ENCODE measurements around the gene NECTIN1.

The NECTIN1 gene

DNA sequence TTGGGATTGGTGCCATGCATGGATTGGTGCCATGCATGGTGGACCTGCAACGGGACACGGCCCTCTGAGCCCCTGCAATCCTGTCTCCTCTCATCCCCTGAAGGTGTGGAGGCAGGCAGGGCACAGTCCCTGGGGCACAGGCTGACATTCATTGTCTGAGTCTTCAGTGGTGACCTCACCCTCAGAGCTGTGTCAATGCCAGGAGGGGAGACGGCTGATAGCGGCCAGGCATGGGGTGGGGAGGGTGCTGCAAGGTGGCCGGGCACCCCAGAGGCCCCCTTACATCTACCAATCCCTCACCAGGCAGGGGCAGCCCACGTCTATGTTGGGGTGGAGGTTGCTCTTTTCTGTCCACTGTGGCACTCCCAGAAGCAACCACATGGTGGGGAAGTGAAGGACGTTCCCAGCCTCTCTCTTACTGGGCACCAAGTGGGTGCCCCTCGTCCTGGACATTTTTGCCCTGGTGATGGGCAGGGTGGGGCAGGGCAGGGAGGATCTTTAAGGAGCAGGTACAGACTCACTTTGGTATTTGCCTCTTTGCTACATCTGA is 47.6 kb downstream of the NECTIN1 start:
- intact Hi-C loops (cut with DNase I), result no loop called here
- DNase-seq, result no peak

DNA sequence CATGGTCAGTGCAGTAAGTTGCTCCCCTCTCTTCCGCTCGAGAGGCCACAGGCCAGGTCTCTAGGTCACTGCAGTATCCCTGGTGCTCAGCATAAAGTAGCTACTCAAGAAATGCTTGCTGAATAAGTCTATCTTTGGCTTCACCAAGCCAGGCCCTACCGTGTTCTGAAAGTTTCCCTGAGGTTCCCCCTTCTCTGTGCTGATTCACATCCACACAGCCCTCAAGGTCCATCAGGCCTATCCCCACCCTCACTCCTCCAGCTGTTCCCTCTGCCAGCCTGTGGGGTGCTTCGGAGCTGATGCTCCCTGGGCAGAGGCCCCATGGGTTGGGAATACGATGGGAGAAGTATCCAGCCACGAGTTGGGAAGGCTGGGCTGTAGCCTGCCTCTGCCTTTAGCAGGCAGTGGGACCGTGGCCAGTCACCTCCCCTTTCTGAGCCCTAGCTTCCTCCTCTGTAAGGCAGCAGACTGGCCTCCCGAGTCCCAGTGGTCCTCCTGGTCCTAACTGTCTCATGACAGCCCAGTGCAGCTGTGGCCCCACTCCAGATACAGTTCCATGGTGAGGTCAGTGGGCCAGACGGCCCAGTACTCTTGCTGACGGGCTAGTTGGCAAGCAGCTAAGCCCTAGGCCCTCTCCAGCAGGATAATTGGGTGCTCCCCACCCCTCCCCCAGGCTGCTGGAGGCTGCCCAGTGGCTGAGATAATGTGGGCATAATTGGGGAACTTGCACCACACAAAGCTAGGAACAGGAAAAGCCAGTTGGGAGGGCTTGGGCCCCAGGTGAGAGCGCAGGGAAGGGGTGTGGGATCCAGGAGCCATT is 48.2 kb downstream of the NECTIN1 start:
- DNase-seq, result peak in 4 of 10 donors; percentile 44 to 91 (median 60)
- intact Hi-C loops (cut with DNase I), result no loop called here

DNA sequence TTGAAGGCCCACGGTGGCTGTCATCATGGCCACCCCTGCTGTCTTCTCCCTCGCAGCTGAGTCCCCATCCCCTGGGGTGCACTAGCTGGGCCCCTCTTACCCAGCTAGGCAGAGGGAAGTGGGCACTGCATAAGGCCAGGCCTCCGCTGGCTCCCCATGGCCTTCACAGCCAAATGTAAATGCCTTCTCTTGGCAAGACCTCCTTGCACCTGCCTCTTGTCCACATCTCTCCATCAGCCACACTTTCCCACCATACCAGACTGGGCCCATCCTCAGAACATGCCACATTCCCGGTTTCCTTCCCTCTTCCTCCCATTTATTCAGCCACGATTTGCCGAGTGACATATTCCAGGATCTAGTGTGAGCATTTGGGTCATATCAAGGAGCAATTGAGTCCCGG is 49.7 kb downstream of the NECTIN1 start:
- DNase-seq, result no peak
- intact Hi-C loops (cut with DNase I), result no loop called here

DNA sequence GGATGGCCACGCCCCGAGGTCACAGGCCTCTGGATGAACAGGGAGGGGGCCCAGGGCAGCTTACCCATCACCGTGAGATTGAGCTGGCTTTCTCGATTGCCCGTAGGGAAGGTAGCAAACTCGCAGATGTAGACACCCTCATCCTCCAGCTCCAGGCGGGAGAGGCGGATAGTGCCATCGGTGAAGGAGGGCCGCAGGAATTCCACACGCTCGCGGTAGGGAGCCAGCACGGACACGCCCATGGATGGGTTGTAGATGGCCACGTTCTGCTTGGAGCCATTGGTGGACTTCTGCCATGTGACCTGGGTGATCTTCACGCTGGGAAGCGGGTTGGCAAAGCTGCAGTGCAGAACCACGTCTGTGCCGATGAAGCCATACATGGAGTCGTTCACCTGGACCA is 50.6 kb downstream of the NECTIN1 start:
- peak in 1 of 10 donors; percentile 56 for DNase-seq
- intact Hi-C loops (cut with DNase I), result no loop called here

DNA sequence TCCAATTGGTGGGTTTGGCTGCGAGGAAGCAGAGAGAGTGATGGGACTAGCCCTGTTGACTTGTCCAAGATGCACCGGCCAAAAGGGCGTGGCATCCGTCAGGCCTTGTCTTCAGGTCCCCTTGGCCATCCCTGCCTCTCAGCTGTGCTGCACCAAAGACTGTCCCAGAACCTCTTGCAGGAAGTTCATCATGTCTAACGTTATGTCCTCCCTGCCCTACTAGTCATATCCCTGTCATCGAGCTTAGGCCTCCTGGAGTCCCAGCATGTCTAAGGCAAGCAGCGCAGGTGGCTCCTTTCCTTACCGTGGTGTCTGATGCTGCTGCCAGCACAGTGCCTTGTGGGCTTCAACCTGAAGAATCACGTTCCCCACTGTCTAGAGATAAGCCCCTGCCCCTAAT is 51.2 kb downstream of the NECTIN1 start:
- DNase-seq, result no peak
- intact Hi-C loops (cut with DNase I), result no loop called here

DNA sequence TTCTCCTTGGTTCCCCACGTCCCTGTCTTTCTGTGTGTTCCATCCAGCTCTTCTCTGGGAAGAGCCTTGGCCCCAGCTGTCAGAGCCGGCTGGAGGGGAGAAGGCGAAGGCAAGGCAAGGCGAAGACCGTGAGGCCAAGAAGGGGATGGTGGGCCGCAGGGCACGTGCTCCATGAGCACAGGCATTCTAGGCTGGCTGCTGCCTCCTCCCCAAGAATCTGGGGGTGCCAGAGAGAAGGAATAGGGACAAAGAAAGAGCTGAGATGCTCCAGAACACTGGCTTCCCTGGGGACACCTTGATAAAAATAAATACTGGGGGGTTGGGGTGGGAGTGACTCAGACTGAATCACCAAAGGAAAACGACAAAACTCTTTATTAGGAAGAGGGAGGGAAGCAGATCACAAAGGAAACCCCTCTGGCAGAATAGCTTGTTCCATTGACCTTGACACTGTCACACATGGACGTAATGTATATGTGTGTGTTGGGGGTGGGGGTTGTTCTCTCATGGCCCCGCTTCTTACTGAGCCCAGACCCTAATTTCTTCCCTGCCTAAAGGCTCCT is 52.5 kb downstream of the NECTIN1 start:
- intact Hi-C loops (cut with DNase I), result no loop called here
- DNase-seq, result peak in 1 of 10 donors; percentile 82

DNA sequence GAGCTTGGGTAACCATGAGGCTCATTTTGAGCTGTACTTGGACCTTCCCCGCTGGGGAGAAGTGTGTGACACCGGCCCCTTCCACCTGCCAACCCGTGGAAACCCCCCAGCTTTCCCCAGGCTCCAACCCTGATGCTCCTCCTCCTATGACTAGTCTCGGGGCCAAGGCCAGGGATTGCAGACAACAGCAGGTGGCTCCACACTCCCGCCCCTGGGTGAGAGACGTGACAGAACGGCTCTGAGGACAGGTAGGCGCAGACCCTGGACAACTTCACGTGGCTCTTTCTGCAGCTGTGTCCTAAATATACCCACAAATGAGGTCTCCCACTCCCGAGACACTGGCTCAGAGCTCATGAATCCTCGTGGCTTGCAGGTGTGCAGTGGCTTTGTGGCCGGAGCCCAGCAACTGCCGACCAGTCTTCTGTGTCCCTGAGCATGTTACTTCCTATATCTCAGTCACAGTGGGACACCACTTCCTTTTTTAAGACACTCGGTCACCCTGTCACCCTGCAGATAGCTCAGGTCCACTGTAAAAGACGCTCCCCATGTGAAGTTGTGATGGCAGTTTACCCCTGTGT is 55.2 kb downstream of the NECTIN1 start:
- peak in 2 of 10 donors; percentile 59 to 84 for DNase-seq
- intact Hi-C loops (cut with DNase I), result loop anchor here (5.0 kb wide), 1 partner anchor 303 kb away; no protein-coding TSS in a partner anchor

DNA sequence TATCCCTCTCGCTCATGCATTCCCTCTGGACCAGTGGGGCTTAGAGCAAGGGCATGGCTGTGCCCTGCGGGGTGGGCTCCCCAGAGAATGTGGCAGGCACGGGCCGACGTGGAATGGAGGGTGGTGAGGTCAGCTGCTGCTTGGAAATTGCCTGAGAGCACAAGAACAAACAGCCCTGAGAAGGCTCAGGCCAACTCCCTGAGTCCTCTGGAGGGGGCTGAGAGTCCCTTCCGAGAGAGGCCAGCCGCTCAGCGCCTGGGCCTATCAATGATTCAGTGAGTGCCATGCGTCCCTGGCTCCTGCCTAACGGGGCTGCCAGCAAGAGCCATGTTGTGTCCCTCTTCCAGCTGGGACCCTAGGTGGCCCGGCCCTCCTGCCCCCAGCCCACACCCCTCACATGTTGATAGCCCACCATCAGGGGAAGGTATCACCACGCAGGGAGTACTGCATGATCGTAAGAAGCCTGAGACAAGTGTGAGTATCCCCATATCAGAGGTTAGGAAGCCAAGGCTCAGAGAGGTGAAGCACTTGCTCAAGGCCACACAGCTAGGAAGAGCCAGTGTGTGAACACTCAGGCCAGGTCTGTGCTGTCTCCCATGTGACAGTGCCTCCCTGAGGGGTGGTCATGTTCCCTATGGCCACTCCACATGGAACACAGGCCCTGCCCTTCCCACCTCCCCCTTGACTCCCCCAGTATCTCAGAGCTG is 55.8 kb downstream of the NECTIN1 start:
- intact Hi-C loops (cut with DNase I), result loop anchor here (5.0 kb wide), 1 partner anchor 304 kb away; no protein-coding TSS in a partner anchor
- peak in 1 of 10 donors; percentile 71 for DNase-seq

DNA sequence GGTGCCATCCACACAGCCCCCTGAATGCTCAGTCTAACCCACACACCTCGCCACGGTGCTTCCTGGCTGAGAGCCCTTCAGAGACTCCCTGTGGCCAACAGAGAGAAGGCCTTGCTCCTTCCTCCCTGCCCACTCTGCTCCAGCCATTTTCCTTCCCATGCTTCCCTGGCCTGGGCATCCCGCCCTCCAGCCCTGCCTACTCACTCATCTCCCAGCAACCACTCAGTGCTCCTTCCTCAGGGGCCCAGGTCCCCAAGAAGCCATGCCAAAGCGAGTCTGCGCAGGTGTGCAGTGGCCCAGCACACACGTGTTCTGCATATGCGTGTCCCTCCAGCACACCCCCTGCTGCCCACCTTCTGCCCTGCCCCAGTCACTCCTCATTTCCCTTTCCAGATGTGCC is 56.4 kb downstream of the NECTIN1 start:
- DNase-seq, result peak in 1 of 10 donors; percentile 87
- intact Hi-C loops (cut with DNase I), result loop anchor here (5.0 kb wide), 1 partner anchor 305 kb away; no protein-coding TSS in a partner anchor

DNA sequence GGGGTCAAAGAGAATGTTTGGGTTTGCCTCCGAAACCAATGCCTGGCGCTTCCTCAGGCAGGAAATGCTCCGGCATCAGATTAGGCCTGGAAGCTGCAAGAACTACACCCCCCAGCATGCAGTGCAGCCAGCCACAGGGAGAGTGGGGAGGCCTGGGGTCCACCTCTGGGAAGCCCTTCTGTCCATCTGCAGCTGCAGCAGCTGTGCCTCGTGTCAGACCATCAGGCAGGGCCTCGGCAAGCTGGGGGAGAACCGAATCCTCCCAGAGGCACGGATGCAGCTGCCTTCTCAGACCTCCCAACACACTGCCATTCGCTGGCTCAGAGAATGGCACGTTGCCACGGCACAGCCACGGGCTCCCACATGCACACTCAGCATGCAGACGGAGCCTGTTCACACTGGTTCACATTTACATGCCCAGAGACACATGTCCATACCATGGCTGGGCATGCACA is 57.4 kb downstream of the NECTIN1 start:
- peak; percentile 76 to 98 (median 84) for DNase-seq
- intact Hi-C loops (cut with DNase I), result loop anchor here (1.0 to 5.0 kb wide), 2 partner anchors 58 to 306 kb away; partner anchors contain the start of gene NECTIN1

DNA sequence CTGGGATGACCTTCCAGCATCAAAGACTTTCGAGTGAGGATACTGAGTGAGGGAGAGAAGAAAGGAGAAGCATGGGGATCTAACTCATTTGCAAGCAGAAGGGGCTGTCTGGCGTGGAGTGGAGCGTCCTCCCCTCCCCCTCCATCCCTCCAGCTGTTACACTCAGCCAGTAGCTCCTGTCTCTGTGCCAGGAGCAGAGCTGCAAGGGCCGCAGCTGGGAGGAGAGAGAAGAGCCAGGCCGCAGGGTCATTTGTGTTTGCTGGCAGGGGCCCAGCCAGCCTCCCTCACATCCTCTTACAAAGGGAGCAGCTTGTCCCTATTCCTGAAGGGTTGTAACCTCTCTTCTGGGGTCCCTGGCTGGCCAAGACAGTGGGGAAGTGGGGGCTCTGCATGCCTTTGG is 57.9 kb downstream of the NECTIN1 start:
- DNase-seq, result peak; percentile 63 to 97 (median 79)
- intact Hi-C loops (cut with DNase I), result loop anchor here (1.0 to 5.0 kb wide), 2 partner anchors 58 to 306 kb away; partner anchors contain the start of gene NECTIN1

DNA sequence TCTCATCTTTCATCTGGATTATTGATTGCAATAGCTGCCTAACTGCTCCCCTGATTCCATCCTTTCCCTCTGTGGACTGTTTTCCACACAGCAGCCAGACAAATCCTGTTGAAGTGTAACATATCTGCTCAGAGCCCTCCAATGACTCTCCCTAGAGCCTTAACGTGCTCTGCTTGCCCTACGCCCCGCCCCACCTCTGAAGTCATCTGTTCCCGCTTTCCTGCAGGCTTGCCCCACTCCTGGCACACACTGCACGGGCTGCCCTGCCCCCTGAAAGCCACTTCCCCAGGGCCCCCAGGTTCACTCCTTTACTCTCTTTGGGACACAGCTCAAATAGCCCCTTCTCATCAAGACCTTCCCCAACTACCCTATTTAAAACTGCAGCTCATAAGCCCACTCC is 59.5 kb downstream of the NECTIN1 start:
- DNase-seq, result peak in 1 of 10 donors; percentile 78
- intact Hi-C loops (cut with DNase I), result loop anchor here (5.0 to 10.0 kb wide), 2 partner anchors 187 to 205 kb away; no protein-coding TSS in a partner anchor

DNA sequence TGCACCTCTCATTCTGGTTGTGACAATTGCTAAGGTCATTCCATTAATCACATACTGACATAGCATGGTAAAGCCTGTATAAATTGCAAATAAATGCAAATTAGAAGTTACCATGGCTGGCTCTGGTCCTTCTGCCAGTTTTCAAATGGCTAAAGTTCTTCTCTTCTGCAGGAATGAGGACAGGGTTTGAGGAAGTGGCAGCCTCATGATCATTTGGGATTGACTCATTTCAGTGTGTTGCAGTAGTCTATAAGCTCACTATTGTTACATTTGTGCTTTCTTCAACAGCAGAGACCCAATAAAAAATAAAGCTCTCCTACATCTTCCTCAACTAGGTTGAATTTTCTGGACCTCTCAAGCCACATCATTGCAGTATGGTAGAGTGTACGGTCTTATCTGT is 60.3 kb downstream of the NECTIN1 start:
- DNase-seq, result no peak
- intact Hi-C loops (cut with DNase I), result loop anchor here (5.0 to 10.0 kb wide), 2 partner anchors 186 to 206 kb away; no protein-coding TSS in a partner anchor

DNA sequence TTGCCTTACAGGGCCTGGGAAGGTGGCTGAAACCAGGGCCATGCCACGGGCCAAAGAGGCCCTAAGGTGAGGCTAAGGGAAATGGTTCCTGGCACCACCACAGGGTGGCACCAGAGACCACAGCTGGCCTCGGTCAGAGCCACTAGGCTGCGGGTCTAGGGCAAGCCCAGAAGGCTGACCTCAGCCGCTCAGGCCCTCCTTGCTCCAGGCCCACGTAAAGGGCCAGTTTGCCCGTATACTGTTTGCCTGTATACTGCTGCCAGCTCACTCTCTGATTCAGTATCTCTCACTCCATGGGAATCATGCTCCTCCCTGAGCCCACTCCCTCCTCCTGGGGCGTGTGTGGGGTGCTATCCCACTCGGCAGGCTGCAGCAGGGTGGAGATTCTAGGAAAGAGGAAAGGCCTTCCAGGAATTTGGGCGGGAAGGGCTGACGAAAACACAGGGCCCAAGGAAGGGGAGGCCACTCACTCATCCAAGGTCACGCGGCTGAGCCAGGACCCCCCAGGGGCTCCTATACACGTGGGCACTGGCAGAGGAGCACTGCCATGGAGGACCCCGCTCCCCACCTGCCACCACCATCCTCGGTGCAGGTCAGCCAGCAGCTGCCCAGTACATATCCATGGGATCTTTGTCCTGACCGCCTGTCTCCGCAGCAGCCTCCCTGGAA is 62.4 kb downstream of the NECTIN1 start:
- intact Hi-C loops (cut with DNase I), result loop anchor here (1.0 to 10.0 kb wide), 4 partner anchors 63 to 442 kb away; partner anchors contain the start of gene NECTIN1
- peak; percentile 71 to 97 (median 86) for DNase-seq

DNA sequence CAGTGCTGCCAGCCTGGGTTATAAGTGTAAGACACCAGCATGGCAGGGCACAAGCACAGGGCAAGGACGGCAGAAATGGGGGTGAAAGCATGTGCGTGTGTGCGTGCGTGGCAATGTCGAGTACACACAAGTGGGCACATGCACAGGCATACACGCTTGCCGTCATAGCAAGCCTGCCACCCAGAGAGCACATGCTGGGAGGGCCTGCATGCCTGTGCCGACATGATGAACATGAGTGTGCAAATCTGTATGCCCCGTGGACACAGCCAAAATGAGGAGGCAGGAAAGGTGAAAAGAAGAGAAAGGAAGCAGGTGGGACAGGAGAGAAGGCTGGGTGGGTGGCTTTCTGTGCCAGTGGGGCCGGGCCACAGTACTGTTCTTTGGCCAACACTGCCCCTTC is 62.9 kb downstream of the NECTIN1 start:
- intact Hi-C loops (cut with DNase I), result loop anchor here (1.0 to 10.0 kb wide), 4 partner anchors 63 to 442 kb away; partner anchors contain the start of gene NECTIN1
- DNase-seq, result peak in 1 of 10 donors; percentile 83

DNA sequence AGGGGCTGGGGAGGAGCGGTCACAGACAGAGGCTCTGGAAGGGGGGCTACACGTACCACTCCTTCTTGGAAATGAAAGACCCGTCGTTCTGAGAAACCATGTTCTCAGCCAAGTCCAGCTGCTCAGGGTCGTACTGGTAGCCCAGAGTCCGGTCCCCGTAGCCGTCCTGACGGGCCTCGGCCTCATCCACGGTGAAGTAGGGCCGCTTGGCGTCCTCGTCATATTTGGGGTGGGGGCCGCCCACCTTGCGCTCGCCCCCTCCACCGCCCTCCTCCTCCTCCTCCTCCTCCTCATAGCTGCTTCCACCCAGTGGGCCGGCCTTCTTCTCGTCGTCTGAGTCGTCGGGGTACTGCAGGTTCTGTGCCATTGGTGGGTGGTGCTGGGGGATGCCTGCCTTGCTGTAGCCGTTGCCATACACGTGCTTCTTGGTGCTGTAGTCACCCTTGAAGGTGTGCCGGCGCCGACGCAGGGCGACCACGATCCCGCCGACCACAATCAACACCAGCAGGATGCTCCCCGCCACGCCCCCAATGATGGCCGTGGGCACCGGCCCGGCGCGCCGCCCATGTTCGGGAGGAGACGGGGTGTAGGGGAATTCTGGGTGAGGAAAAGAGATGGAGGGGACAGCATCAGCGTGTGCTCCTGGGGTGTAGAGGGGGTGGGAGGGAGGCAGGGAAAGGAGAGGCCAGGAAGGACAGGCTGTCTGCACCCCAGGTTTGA is 64.1 kb downstream of the NECTIN1 start:
- DNase-seq, result no peak

DNA sequence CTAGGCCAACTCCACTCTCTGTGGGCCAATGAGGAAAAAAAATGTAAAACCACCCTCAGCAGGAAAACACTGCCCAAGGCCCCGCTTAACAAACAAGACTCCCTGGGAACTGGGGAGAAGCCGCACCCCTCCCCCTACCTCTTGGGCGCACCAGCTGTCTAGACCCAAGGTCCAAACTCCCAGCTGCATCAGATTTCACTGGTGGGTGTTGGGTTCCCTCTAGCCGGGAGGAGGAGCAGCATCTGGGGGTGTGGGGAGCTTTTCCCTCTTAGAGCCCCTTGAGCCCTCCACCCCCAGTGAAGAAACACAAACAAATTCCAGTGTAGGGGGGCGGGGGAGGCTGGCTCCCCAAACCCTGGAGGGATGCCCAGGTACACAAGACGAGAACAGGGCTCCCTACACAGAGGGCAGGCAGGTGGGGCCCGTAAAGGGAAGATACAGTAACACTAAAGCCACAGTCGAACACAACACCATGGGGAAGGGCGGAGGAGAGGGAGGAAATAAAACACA is 64.9 kb downstream of the NECTIN1 start:
- intact Hi-C loops (cut with DNase I), result loop anchor here (5.0 to 10.0 kb wide), 2 partner anchors 132 to 211 kb away; no protein-coding TSS in a partner anchor
- DNase-seq, result peak in 7 of 10 donors; percentile 45 to 91 (median 57)

More for the DNA sequence above, 64.1 kb downstream of the NECTIN1 start:
- intact Hi-C loops (cut with DNase I), result loop anchor here (5.0 to 10.0 kb wide), 3 partner anchors 133 to 210 kb away; no protein-coding TSS in a partner anchor

DNA sequence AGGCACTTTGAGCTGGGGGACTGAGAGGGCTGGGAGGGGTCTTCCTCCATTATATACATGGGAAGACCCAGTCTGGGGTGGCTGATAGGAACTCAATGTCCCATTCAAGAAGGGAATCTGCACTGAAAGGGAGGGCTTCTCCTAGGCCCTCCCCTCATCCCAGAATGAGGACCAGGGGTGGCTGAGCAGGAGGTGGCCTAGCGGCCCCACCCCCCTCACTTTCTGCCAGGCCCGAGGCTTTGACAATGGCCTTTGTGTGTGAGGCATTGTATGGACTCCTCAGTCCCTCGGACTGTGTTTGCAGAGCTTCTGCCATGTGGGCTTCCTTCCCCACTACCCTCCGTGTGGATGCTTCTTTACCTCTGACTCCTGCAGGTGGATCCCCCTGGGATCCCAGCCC is 65.7 kb downstream of the NECTIN1 start:
- peak in 8 of 10 donors; percentile 61 to 97 (median 74) for DNase-seq
- intact Hi-C loops (cut with DNase I), result loop anchor here (5.0 to 10.0 kb wide), 2 partner anchors 131 to 212 kb away; no protein-coding TSS in a partner anchor
